ENCODE data around the gene PLXNA4. TPM values are rescaled to one million over a fixed set of nuclear protein-coding genes. Genes with fewer than 3 reads are reported as not detected.

PLXNA4 gene
- total and polyA plus RNA-seq, 2 experiments from 2014 or later, result 0.08 to 0.80 TPM

DNA sequence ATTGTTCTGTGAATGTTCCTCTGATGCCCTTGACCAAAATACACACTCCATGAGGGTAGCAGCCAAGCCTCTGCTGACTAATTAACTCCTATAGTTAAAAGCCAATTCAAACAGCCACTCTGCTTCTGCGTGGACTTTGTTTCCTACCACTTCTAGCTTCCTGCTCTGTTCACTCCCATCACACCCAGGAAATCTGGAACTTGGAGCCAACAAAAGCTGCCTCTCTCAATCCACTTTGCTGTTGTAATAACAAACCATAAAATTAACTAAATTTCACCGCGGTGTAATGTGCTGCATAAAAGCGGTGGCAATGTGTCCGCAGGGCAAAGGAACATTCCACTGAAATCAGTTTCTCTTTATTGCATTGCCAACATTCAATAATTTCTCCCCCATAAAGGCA is 239.5 kb downstream of the PLXNA4 start (continued):
- TF ChIP-seq, protein P1, sequence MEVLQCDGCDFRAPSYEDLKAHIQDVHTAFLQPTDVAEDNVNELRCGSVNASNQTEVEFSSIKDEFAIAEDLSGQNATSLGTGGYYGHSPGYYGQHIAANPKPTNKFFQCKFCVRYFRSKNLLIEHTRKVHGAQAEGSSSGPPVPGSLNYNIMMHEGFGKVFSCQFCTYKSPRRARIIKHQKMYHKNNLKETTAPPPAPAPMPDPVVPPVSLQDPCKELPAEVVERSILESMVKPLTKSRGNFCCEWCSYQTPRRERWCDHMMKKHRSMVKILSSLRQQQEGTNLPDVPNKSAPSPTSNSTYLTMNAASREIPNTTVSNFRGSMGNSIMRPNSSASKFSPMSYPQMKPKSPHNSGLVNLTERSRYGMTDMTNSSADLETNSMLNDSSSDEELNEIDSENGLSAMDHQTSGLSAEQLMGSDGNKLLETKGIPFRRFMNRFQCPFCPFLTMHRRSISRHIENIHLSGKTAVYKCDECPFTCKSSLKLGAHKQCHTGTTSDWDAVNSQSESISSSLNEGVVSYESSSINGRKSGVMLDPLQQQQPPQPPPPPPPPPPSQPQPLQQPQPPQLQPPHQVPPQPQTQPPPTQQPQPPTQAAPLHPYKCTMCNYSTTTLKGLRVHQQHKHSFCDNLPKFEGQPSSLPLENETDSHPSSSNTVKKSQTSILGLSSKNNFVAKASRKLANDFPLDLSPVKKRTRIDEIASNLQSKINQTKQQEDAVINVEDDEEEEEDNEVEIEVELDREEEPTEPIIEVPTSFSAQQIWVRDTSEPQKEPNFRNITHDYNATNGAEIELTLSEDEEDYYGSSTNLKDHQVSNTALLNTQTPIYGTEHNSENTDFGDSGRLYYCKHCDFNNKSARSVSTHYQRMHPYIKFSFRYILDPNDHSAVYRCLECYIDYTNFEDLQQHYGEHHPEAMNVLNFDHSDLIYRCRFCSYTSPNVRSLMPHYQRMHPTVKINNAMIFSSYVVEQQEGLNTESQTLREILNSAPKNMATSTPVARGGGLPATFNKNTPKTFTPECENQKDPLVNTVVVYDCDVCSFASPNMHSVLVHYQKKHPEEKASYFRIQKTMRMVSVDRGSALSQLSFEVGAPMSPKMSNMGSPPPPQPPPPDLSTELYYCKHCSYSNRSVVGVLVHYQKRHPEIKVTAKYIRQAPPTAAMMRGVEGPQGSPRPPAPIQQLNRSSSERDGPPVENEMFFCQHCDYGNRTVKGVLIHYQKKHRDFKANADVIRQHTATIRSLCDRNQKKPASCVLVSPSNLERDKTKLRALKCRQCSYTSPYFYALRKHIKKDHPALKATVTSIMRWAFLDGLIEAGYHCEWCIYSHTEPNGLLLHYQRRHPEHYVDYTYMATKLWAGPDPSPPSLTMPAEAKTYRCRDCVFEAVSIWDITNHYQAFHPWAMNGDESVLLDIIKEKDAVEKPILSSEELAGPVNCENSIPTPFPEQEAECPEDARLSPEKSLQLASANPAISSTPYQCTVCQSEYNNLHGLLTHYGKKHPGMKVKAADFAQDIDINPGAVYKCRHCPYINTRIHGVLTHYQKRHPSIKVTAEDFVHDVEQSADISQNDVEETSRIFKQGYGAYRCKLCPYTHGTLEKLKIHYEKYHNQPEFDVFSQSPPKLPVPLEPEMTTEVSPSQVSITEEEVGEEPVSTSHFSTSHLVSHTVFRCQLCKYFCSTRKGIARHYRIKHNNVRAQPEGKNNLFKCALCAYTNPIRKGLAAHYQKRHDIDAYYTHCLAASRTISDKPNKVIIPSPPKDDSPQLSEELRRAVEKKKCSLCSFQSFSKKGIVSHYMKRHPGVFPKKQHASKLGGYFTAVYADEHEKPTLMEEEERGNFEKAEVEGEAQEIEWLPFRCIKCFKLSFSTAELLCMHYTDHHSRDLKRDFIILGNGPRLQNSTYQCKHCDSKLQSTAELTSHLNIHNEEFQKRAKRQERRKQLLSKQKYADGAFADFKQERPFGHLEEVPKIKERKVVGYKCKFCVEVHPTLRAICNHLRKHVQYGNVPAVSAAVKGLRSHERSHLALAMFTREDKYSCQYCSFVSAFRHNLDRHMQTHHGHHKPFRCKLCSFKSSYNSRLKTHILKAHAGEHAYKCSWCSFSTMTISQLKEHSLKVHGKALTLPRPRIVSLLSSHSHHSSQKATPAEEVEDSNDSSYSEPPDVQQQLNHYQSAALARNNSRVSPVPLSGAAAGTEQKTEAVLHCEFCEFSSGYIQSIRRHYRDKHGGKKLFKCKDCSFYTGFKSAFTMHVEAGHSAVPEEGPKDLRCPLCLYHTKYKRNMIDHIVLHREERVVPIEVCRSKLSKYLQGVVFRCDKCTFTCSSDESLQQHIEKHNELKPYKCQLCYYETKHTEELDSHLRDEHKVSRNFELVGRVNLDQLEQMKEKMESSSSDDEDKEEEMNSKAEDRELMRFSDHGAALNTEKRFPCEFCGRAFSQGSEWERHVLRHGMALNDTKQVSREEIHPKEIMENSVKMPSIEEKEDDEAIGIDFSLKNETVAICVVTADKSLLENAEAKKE (CRISPR knock-in tag; IDR thresholded peaks at IDR 0.05), result no peak
- TF ChIP-seq, protein P2, sequence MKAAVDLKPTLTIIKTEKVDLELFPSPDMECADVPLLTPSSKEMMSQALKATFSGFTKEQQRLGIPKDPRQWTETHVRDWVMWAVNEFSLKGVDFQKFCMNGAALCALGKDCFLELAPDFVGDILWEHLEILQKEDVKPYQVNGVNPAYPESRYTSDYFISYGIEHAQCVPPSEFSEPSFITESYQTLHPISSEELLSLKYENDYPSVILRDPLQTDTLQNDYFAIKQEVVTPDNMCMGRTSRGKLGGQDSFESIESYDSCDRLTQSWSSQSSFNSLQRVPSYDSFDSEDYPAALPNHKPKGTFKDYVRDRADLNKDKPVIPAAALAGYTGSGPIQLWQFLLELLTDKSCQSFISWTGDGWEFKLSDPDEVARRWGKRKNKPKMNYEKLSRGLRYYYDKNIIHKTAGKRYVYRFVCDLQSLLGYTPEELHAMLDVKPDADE (IDR thresholded peaks at IDR 0.05), result no peak
- TF ChIP-seq NANOG (IDR thresholded peaks at IDR 0.05; ENCODE audit: borderline replicate concordance) (no peak), EZH2phosphoT487 (IDR thresholded peaks at IDR 0.05; ENCODE audit: unreplicated experiment) (no peak), JUNB (IDR thresholded peaks at IDR 0.05; ENCODE audit: unreplicated experiment) (no peak), EZH2 (IDR thresholded peaks at IDR 0.05; ENCODE audit: low read depth, unreplicated experiment) (no peak), CREB1 (CRISPR knock-in tag; IDR thresholded peaks at IDR 0.05; ENCODE audit: low read depth) (no peak)

DNA sequence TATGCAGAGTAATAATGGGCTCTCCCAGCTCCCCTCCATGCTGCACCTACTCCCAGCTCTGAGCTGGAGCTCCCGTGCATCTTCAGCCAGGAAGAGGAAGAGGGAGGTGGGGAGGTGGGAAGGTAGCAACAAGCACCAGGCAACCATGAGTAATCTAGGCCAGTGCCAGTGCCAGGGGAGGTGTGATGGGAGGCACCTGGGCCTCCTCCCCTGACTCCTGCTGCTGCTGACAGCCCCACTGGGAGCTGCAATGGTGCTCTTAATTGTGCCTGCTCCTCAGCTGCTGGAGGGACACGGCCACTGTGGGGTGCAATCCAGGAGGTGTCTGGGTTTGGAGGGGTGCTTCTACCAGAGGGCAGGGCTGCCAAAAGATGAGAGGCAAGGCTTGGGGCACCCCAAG is 243.0 kb downstream of the PLXNA4 start:
- H3F3A ChIP-seq (replicated peaks; ENCODE audit: low read depth), result no peaks in the 10 kb centered on the region
- no peak for ATAC-seq
- Mint-ChIP-seq H3K4me3 (no peak overlapping the region), H3K4me1 (peaks cover 2% of the 10 kb centered on the region; the same call in 2 of the 3 replicates), H3K27ac (no peak overlapping the region), H3K36me3 (ENCODE audit: low read depth) (no peaks in the 10 kb centered on the region), H3K27me3 (ENCODE audit: insufficient read depth, low read depth, poor library complexity) (peaks cover 3% of the 10 kb centered on the region), H3K9me3 (no peaks in the 10 kb centered on the region)
- no peaks in the 10 kb centered on the region for H3K27me3 ChIP-seq (ENCODE audit: insufficient read depth)
- no peaks in the 10 kb centered on the region for H3K36me3 ChIP-seq (ENCODE audit: insufficient read depth)
- H3K9me2 ChIP-seq (ENCODE audit: insufficient read depth), result 0 out of 2 replicates have a peak, but pooled peaks cover 4% of the 10 kb centered on the region
- no peaks in the 10 kb centered on the region for H4K20me1 ChIP-seq (replicated peaks; ENCODE audit: insufficient read depth)
- no peaks in the 10 kb centered on the region for H3K79me2 ChIP-seq (replicated peaks; ENCODE audit: insufficient read depth)
- no peak for DNase-seq (ENCODE audit: low spot score)
- H3K4me1 ChIP-seq (ENCODE audit: insufficient read depth), result no peaks in the 10 kb centered on the region
- H3K4me2 ChIP-seq, result no peak overlapping the region
- H3K27ac ChIP-seq (ENCODE audit: low read depth), result no peak overlapping the region
- no peak overlapping the region for H2AFZ ChIP-seq
- H3K4me3 ChIP-seq, result no peak overlapping the region
- TF ChIP-seq EZH2phosphoT487 (IDR thresholded peaks at IDR 0.05; ENCODE audit: unreplicated experiment) (no peak), JUNB (IDR thresholded peaks at IDR 0.05; ENCODE audit: unreplicated experiment) (no peak), EZH2 (IDR thresholded peaks at IDR 0.05; ENCODE audit: low read depth, unreplicated experiment) (no peak), POLR2AphosphoS5 (IDR thresholded peaks at IDR 0.05; ENCODE audit: low read depth) (no peak), STAT1 (IDR thresholded peaks at IDR 0.05; ENCODE audit: unreplicated experiment) (no peak), CREB1 (CRISPR knock-in tag; IDR thresholded peaks at IDR 0.05; ENCODE audit: low read depth) (no peak), NANOG (IDR thresholded peaks at IDR 0.05; ENCODE audit: borderline replicate concordance) (no peak)
- TF ChIP-seq, protein P2 (IDR thresholded peaks at IDR 0.05), result no peak
- TF ChIP-seq, protein P3, sequence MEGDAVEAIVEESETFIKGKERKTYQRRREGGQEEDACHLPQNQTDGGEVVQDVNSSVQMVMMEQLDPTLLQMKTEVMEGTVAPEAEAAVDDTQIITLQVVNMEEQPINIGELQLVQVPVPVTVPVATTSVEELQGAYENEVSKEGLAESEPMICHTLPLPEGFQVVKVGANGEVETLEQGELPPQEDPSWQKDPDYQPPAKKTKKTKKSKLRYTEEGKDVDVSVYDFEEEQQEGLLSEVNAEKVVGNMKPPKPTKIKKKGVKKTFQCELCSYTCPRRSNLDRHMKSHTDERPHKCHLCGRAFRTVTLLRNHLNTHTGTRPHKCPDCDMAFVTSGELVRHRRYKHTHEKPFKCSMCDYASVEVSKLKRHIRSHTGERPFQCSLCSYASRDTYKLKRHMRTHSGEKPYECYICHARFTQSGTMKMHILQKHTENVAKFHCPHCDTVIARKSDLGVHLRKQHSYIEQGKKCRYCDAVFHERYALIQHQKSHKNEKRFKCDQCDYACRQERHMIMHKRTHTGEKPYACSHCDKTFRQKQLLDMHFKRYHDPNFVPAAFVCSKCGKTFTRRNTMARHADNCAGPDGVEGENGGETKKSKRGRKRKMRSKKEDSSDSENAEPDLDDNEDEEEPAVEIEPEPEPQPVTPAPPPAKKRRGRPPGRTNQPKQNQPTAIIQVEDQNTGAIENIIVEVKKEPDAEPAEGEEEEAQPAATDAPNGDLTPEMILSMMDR (conservative IDR thresholded peaks at IDR 0.05; ENCODE audit: low read depth in 2 of 2), result no peak

Data from GM23338 (cell line).